SK-N-SH treated with all-trans-retinoic acid at 6 μM for 48 hours (cell line): ENCODE results near the gene CHORDC1.
A peak's percentile ranks its signal among the peaks of the same experiment; 100 is the strongest.
"Not testable (repeated sequence)": the region's sequence is repeated elsewhere in the genome, so short reads cannot be mapped to it uniquely, and the experiment has no call there.

ENCODE experiments used
- ATAC-seq: fragments of 200-7000 bp; cut with Tn5 transposase; 3 replicates; pipeline ENCODE4 v1.9.1; 2020; ENCODE audit warnings: mild to moderate bottlenecking, moderate library complexity
- ARNTL ChIP-seq: fragments of 450-650 bp; formaldehyde crosslinking; IDR thresholded peaks from 2 replicates; pipeline ENCODE4 v1.5.0; 2020; ENCODE audit warnings: low read depth, mild to moderate bottlenecking, moderate library complexity, borderline replicate concordance
- BACH2 ChIP-seq: fragments of 250-450 bp; sonication (Bioruptor Pico); IDR thresholded peaks from 2 replicates; pipeline ENCODE4 v1.9.0; 2021; ENCODE audit warnings: mild to moderate bottlenecking, borderline replicate concordance
- CSDC2 ChIP-seq: fragments of 250-450 bp; sonication (Bioruptor Pico); IDR thresholded peaks from 2 replicates; pipeline ENCODE4 v1.5.0; 2020; ENCODE audit warnings: mild to moderate bottlenecking, moderate library complexity
- GLIS3 ChIP-seq: fragments of 250-450 bp; sonication (Bioruptor Pico); IDR thresholded peaks from 2 replicates; pipeline ENCODE4 v1.5.0; 2020; ENCODE audit warnings: mild to moderate bottlenecking, moderate library complexity
- ISL1 ChIP-seq: fragments of 250-450 bp; sonication (Bioruptor Pico); IDR thresholded peaks from 2 replicates; pipeline ENCODE4 v2.1.2; 2022; ENCODE audit warnings: mild to moderate bottlenecking, moderate library complexity
- PPARA ChIP-seq: fragments of 250-450 bp; sonication (Bioruptor Pico); IDR thresholded peaks from 2 replicates; pipeline ENCODE4 v1.5.0; 2020; ENCODE audit warnings: mild to moderate bottlenecking, borderline replicate concordance
- RARB ChIP-seq: fragments of 250-450 bp; sonication (Bioruptor Pico); IDR thresholded peaks from 2 replicates; pipeline ENCODE4 v1.8.0; 2021; ENCODE audit warnings: mild to moderate bottlenecking, moderate library complexity
- SNAI2 ChIP-seq: fragments of 250-450 bp; sonication (Bioruptor Pico); IDR thresholded peaks from 2 replicates; pipeline ENCODE4 v1.5.0; 2020; ENCODE audit warnings: mild to moderate bottlenecking, moderate library complexity
- TCF4 ChIP-seq: fragments of 250-450 bp; sonication (Bioruptor Pico); IDR thresholded peaks from 2 replicates; pipeline ENCODE4 v1.8.0; 2021; ENCODE audit warnings: mild to moderate bottlenecking, moderate library complexity, borderline replicate concordance
- ZFP3 ChIP-seq: fragments of 250-450 bp; sonication (Bioruptor Pico); IDR thresholded peaks from 2 replicates; pipeline ENCODE4 v1.5.0; 2020; ENCODE audit warnings: mild to moderate bottlenecking, moderate library complexity
- ZFP30 ChIP-seq: fragments of 450-650 bp; formaldehyde crosslinking; IDR thresholded peaks from 2 replicates; pipeline ENCODE4 v1.5.0; 2022; ENCODE audit warnings: mild to moderate bottlenecking, moderate library complexity
- ZNF8 ChIP-seq: fragments of 450-650 bp; formaldehyde crosslinking; IDR thresholded peaks from 2 replicates; pipeline ENCODE4 v1.5.0; 2020; ENCODE audit warnings: mild to moderate bottlenecking, moderate library complexity
- TF ChIP-seq, protein P1 (sequence below): fragments of 250-450 bp; sonication (Bioruptor Pico); IDR thresholded peaks from 2 replicates; pipeline ENCODE4 v1.5.0; 2020; ENCODE audit warnings: mild to moderate bottlenecking, moderate library complexity
- TF ChIP-seq, protein P2 (sequence below): fragments of 250-450 bp; sonication (Bioruptor Pico); IDR thresholded peaks from 2 replicates; pipeline ENCODE4 v1.5.1; 2020; ENCODE audit warnings: low read depth, mild to moderate bottlenecking, moderate library complexity
- TF ChIP-seq, protein P3 (sequence below): fragments of 250-450 bp; sonication (Bioruptor Pico); IDR thresholded peaks from 2 replicates; pipeline ENCODE4 v1.8.0; 2021; ENCODE audit warnings: low read depth, mild to moderate bottlenecking, moderate library complexity, borderline replicate concordance

The CHORDC1 gene

DNA sequence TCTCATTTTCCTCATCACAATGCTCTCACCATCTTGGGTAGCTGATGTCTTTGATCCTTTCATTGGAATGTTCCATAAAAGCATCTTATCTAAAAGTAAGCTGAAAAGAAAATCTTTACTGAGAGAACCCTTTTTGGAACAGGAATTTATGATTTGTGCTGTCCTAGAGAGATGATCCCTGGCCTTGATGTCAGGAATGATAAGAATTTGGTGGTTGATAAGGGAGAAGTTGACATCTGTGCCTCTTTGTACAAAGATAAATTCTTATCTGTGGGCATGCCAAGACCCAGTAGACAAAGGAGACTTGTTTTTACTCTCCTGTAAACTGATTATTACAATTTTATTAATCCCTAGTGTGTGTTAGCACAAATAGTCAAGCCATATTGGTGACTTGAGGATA, 51.5 kb downstream of the CHORDC1 start:
- ATAC-seq = no peak
- TF ChIP-seq ISL1 (peak; percentile 10; the same call in 1 of the 2 replicates), ZNF8 (CRISPR knock-in tag) (no peak)

DNA sequence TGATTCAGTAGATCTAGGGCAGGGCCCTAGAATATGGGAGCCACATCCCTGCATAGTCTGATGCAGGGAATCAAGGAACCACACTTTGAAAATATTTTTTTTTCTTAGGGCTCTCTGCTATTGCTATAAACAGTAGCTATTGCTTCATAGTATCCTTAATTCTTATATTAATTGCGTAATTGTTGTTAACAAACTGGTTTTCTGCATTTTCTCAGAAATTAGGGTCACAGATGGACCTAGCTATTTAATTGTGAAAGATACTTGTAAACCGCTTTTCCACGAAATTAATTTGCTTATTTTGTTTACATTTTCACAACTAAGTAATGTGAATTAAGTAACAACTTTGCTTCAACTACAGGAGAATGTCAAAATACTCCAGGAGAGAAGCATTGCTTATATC, 54.3 kb downstream of the CHORDC1 start:
- no peak for ATAC-seq

DNA sequence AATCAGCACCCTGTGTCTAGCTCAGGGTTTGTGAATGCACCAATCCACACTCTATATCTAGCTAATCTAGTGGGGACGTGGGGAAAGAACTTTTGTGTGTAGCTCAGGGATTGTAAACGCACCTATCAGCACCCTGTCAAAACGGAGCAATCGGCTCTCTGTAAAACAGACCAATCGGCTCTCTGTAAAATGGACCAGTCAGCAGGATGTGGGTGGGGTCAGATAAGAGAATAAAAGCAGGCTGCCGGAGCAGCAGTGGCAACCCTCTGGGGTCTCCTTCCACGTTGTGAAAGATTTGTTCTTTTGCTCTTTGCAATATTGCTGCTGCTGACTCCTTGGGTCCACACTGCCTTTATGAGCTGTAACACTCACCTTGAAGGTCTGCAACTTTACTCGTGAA, 55.1 kb downstream of the CHORDC1 start:
- not testable (repeated sequence) for ATAC-seq

More for the DNA sequence above, 54.3 kb downstream of the CHORDC1 start:
- TF ChIP-seq ISL1 (no peak), ZFP30 (no peak), GLIS3 (no peak), RARB (no peak), CSDC2 (CRISPR knock-in tag) (no peak), ZNF8 (CRISPR knock-in tag) (no peak), BACH2 (no peak), SNAI2 (no peak), PPARA (no peak), TCF4 (CRISPR knock-in tag) (no peak), ZFP3 (CRISPR knock-in tag) (no peak), ARNTL (CRISPR knock-in tag) (no peak)
- TF ChIP-seq, protein P1, sequence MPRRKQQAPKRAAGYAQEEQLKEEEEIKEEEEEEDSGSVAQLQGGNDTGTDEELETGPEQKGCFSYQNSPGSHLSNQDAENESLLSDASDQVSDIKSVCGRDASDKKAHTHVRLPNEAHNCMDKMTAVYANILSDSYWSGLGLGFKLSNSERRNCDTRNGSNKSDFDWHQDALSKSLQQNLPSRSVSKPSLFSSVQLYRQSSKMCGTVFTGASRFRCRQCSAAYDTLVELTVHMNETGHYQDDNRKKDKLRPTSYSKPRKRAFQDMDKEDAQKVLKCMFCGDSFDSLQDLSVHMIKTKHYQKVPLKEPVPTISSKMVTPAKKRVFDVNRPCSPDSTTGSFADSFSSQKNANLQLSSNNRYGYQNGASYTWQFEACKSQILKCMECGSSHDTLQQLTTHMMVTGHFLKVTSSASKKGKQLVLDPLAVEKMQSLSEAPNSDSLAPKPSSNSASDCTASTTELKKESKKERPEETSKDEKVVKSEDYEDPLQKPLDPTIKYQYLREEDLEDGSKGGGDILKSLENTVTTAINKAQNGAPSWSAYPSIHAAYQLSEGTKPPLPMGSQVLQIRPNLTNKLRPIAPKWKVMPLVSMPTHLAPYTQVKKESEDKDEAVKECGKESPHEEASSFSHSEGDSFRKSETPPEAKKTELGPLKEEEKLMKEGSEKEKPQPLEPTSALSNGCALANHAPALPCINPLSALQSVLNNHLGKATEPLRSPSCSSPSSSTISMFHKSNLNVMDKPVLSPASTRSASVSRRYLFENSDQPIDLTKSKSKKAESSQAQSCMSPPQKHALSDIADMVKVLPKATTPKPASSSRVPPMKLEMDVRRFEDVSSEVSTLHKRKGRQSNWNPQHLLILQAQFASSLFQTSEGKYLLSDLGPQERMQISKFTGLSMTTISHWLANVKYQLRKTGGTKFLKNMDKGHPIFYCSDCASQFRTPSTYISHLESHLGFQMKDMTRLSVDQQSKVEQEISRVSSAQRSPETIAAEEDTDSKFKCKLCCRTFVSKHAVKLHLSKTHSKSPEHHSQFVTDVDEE (CRISPR knock-in tag) = no peak
- TF ChIP-seq, protein P2, sequence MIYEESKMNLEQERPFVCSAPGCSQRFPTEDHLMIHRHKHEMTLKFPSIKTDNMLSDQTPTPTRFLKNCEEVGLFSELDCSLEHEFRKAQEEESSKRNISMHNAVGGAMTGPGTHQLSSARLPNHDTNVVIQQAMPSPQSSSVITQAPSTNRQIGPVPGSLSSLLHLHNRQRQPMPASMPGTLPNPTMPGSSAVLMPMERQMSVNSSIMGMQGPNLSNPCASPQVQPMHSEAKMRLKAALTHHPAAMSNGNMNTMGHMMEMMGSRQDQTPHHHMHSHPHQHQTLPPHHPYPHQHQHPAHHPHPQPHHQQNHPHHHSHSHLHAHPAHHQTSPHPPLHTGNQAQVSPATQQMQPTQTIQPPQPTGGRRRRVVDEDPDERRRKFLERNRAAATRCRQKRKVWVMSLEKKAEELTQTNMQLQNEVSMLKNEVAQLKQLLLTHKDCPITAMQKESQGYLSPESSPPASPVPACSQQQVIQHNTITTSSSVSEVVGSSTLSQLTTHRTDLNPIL (CRISPR knock-in tag) = no peak
- TF ChIP-seq, protein P3, sequence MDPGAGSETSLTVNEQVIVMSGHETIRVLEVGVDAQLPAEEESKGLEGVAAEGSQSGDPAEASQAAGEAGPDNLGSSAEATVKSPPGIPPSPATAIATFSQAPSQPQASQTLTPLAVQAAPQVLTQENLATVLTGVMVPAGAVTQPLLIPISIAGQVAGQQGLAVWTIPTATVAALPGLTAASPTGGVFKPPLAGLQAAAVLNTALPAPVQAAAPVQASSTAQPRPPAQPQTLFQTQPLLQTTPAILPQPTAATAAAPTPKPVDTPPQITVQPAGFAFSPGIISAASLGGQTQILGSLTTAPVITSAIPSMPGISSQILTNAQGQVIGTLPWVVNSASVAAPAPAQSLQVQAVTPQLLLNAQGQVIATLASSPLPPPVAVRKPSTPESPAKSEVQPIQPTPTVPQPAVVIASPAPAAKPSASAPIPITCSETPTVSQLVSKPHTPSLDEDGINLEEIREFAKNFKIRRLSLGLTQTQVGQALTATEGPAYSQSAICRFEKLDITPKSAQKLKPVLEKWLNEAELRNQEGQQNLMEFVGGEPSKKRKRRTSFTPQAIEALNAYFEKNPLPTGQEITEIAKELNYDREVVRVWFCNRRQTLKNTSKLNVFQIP = no peak

DNA sequence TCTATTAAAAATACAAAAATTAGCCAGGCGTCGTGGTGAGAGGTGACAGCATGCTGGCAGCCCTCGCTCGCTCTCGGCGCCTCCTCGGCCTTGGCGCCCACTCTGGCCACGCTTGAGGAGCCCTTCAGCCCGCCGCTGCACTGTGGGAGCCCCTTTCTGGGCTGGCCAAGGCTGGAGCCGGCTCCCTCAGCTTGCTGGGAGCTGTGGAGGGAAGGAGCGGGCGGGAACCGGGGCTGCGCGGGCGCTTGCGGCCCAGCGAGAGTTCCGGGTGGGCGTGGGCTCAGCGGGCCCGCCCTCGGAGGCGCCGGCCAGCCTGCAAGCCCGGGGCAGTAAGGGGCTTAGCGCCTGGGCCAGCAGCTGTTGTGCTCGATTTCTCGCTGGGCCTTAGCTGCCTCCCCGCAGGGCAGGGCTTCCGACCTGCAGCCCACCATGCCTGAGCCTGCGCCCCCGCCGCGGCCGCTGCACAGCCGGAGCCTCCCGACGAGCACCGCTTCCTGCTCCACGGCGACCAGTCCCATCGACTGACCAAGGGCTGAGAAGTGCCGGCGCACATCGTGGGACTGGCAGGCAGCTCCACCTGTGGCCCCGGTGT, 55.8 kb downstream of the CHORDC1 start:
- not testable (repeated sequence) for ATAC-seq
